Measurements from ENCODE around the gene SRMS. TPM values are rescaled to one million over a fixed set of nuclear protein-coding genes. Genes with fewer than 3 reads are reported as not detected.

SRMS gene
- total RNA-seq, 1 donor from 2014 or later: not detected

- peaks cover 12% of the 10 kb centered on the region for H3K4me1 Mint-ChIP-seq
- Histone ChIP-seq H3K79me2 (ENCODE audit: low read depth) (no peaks in the 10 kb centered on the region), H3K4me2 (no peak overlapping the region), H3F3A (ENCODE audit: low read depth) (no peaks in the 10 kb centered on the region), H3K9ac (no peak overlapping the region), H3K27ac (no peak overlapping the region), H3K9me3 (ENCODE audit: low read depth) (no peaks in the 10 kb centered on the region), H3K36me3 (no peaks in the 10 kb centered on the region), H3K4me1 (no peaks in the 10 kb centered on the region), H3K4me3 (no peak overlapping the region), H3K27me3 (no peaks in the 10 kb centered on the region), H2AFZ (replicated peaks) (peak overlapping the region; percentile 17), H4K20me1 (ENCODE audit: low read depth) (no peaks in the 10 kb centered on the region)
- TF ChIP-seq CTCF (IDR thresholded peaks at IDR 0.05) (peak; percentile 44), EZH2phosphoT487 (IDR thresholded peaks at IDR 0.05) (no peak), EZH2 (IDR thresholded peaks at IDR 0.05) (no peak)
- DNase-seq (ENCODE audit: low spot score): peak; percentile 55
- no peaks in the 10 kb centered on the region for H3K36me3 Mint-ChIP-seq
- H3K4me3 Mint-ChIP-seq: no peak overlapping the region
- no peak overlapping the region for H3K27ac Mint-ChIP-seq
- peaks cover 5% of the 10 kb centered on the region for H3K27me3 Mint-ChIP-seq (ENCODE audit: insufficient read depth, low read depth)
- H3K9me3 Mint-ChIP-seq: no peaks in the 10 kb centered on the region
These were observed 33.4 kb upstream of the SRMS start for GRCh38 chr20:63580796-63581461.

GRCh38 chr20:63579017-63579694 is 31.6 kb upstream of the SRMS start:
- Mint-ChIP-seq H3K4me1 (peaks cover 16% of the 10 kb centered on the region), H3K27me3 (ENCODE audit: insufficient read depth, low read depth) (peaks cover 7% of the 10 kb centered on the region), H3K4me3 (no peak overlapping the region), H3K27ac (no peak overlapping the region), H3K9me3 (no peaks in the 10 kb centered on the region), H3K36me3 (no peaks in the 10 kb centered on the region)
- H3K4me2 ChIP-seq: no peak overlapping the region
- no peaks in the 10 kb centered on the region for H3K9me3 ChIP-seq (ENCODE audit: low read depth)
- H3K27me3 ChIP-seq: no peaks in the 10 kb centered on the region
- no peak for DNase-seq (ENCODE audit: low spot score)
- H3K4me1 ChIP-seq: no peaks in the 10 kb centered on the region
- H3K36me3 ChIP-seq: no peaks in the 10 kb centered on the region
- no peaks in the 10 kb centered on the region for H4K20me1 ChIP-seq (ENCODE audit: low read depth)
- H3K79me2 ChIP-seq (ENCODE audit: low read depth): no peaks in the 10 kb centered on the region
- H3K27ac ChIP-seq: no peak overlapping the region
- H3K4me3 ChIP-seq: no peak overlapping the region
- no peak for TF ChIP-seq EZH2 (IDR thresholded peaks at IDR 0.05)
- no peak overlapping the region for H2AFZ ChIP-seq (replicated peaks)
- peaks cover 7% of the 10 kb centered on the region for H3F3A ChIP-seq (ENCODE audit: low read depth)
- H3K9ac ChIP-seq: no peak overlapping the region

- Histone ChIP-seq H3K9me3 (ENCODE audit: low read depth) (no peaks in the 10 kb centered on the region), H3K4me1 (no peaks in the 10 kb centered on the region), H3K27ac (no peak overlapping the region), H3K4me2 (no peak overlapping the region), H3F3A (ENCODE audit: low read depth) (peaks cover 7% of the 10 kb centered on the region), H4K20me1 (ENCODE audit: low read depth) (no peaks in the 10 kb centered on the region), H3K4me3 (no peak overlapping the region), H3K9ac (no peak overlapping the region), H3K36me3 (no peaks in the 10 kb centered on the region), H2AFZ (replicated peaks) (no peak overlapping the region), H3K27me3 (peaks cover 3% of the 10 kb centered on the region), H3K79me2 (ENCODE audit: low read depth) (no peaks in the 10 kb centered on the region)
- H3K4me1 Mint-ChIP-seq: peaks cover 16% of the 10 kb centered on the region
- H3K36me3 Mint-ChIP-seq: no peaks in the 10 kb centered on the region
- no peak overlapping the region for H3K4me3 Mint-ChIP-seq
- no peaks in the 10 kb centered on the region for H3K9me3 Mint-ChIP-seq
- peaks cover 7% of the 10 kb centered on the region for H3K27me3 Mint-ChIP-seq (ENCODE audit: insufficient read depth, low read depth)
- DNase-seq (ENCODE audit: low spot score): no peak
- TF ChIP-seq EZH2phosphoT487 (IDR thresholded peaks at IDR 0.05) (no peak), CTCF (IDR thresholded peaks at IDR 0.05) (no peak), EZH2 (IDR thresholded peaks at IDR 0.05) (no peak)
- peak overlapping the region; percentile 84 for H3K27ac Mint-ChIP-seq
These were observed 30.9 kb upstream of the SRMS start for GRCh38 chr20:63578224-63579016.

Measured in neural progenitor cell (in vitro differentiated cells).